Osteoblast (primary cell): Measurements from ENCODE around the gene TMEM186. TPM values are rescaled to one million over a fixed set of nuclear protein-coding genes. Genes with fewer than 3 reads are reported as not detected.
"Not testable (repeated sequence)": the region's sequence is repeated elsewhere in the genome, so short reads cannot be mapped to it uniquely, and the experiment has no call there.

Experiments
- DNase-seq: peaks from one replicate; pipeline ENCODE4 v3.0.0; 2011; ENCODE audit warnings: low spot score, mixed read lengths; ENCODE audit not compliant: insufficient read length; ENCODE audit errors: missing footprints
- H2AFZ ChIP-seq: 2 replicates; pipeline ENCODE4 v1.6.0; 2011; ENCODE audit warnings: mild to moderate bottlenecking, low read length
- H3K27ac ChIP-seq: 2 replicates; pipeline ENCODE4 v1.5.1; 2011; ENCODE audit warnings: mild to moderate bottlenecking, low read depth, low read length, moderate library complexity
- H3K27me3 ChIP-seq: 2 replicates; pipeline ENCODE4 v1.6.0; 2012; ENCODE audit warnings: mild to moderate bottlenecking, control low read depth, inconsistent platforms, low read length, moderate library complexity; ENCODE audit not compliant: insufficient read depth
- H3K36me3 ChIP-seq: 2 replicates; pipeline ENCODE4 v1.5.1; 2011; ENCODE audit warnings: mild to moderate bottlenecking, low read length, control low read depth, moderate library complexity; ENCODE audit not compliant: insufficient read depth
- H3K4me1 ChIP-seq: 2 replicates; pipeline ENCODE4 v1.5.1; 2011; ENCODE audit warnings: mild to moderate bottlenecking, low read length, control low read depth, moderate library complexity; ENCODE audit not compliant: insufficient read depth
- H3K4me2 ChIP-seq: 2 replicates; pipeline ENCODE4 v1.6.0; 2011; ENCODE audit warnings: mild to moderate bottlenecking, low read length; ENCODE audit not compliant: insufficient read depth
- H3K4me3 ChIP-seq: fragments of 200-600 bp; sonication (generic); 3 replicates; pipeline ENCODE4 v1.5.1; 2012; ENCODE audit warnings: mild to moderate bottlenecking, low read length, inconsistent platforms; ENCODE audit not compliant: insufficient read depth
- H3K79me2 ChIP-seq: 2 replicates; pipeline ENCODE4 v1.6.0; 2012; ENCODE audit warnings: mild to moderate bottlenecking, low read length, control low read depth, inconsistent platforms; ENCODE audit not compliant: insufficient read depth
- H3K9me3 ChIP-seq: 2 replicates; pipeline ENCODE4 v1.5.1; 2011; ENCODE audit warnings: low read depth, low read length, control low read depth
- H4K20me1 ChIP-seq: 2 replicates; pipeline ENCODE4 v1.6.0; 2012; ENCODE audit warnings: mild to moderate bottlenecking, low read length, control low read depth; ENCODE audit not compliant: insufficient read depth
- CTCF ChIP-seq: IDR thresholded peaks from 2 replicates; pipeline ENCODE4 v1.5.1; 2011; ENCODE audit warnings: mild to moderate bottlenecking, low read depth, low read length, moderate library complexity; ENCODE audit errors: extremely low read depth
- total RNA-seq: library from RNA; depleted of rRNA; stranded (reverse); fragments of >200 nt; gene quantifications from 2 replicates; pipeline ENCODE4 v1.2.3, GENCODE V29; 2012

Gene TMEM186
- total RNA-seq, 1 donor: 4.0 TPM

- no peak overlapping the region for H3K4me3 ChIP-seq
- no peaks in the 10 kb centered on the region for H3K27me3 ChIP-seq
- no peak overlapping the region for H3K4me2 ChIP-seq
- H3K36me3 ChIP-seq: peaks cover 41% of the 10 kb centered on the region
- peaks cover 36% of the 10 kb centered on the region for H3K79me2 ChIP-seq
- H3K27ac ChIP-seq: no peak overlapping the region
- no peak for TF ChIP-seq CTCF
- H3K4me1 ChIP-seq: peaks cover 34% of the 10 kb centered on the region
- no peak overlapping the region for H2AFZ ChIP-seq
- no peaks in the 10 kb centered on the region for H3K9me3 ChIP-seq
- H4K20me1 ChIP-seq: peaks cover 37% of the 10 kb centered on the region
- no peak for DNase-seq
Observed at GRCh38 chr16:8845699-8846298, 48.4 kb upstream of the TMEM186 start.

DNA sequence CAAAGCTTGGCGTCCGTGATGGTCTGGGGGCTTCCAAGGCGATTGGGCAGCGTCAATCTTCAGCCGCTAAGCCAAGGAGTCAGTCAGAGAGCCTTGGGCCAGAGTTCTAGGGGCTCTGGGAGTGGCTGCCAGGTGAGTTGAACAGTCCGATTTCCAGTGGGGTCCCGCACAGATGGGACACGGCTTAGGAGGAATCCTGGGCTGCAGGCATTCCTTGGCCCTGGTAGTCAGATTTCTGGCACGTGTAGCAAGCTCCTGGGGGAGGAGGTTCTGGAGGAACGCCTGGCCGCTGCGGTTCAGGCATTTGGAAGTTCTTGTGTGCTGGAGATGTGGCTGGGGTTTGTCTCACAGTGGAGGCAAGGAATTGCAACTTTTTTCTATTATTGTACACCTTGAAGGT is 45.9 kb upstream of the TMEM186 start:
- DNase-seq, H3K27ac ChIP-seq, H2AFZ ChIP-seq, H3K4me2 ChIP-seq, H3K9me3 ChIP-seq, H3K4me3 ChIP-seq, H3K27me3 ChIP-seq, H3K4me1 ChIP-seq: not testable (repeated sequence)
- Histone ChIP-seq H3K79me2 (peaks cover 52% of the 10 kb centered on the region), H4K20me1 (peaks cover 26% of the 10 kb centered on the region), H3K36me3 (peaks cover 27% of the 10 kb centered on the region)

GRCh38 chr16:8842016-8842415 is 44.6 kb upstream of the TMEM186 start:
- H3K4me1 ChIP-seq, H3K4me2 ChIP-seq, H3K27me3 ChIP-seq, DNase-seq, H2AFZ ChIP-seq, H3K4me3 ChIP-seq, H3K9me3 ChIP-seq, H3K27ac ChIP-seq: not testable (repeated sequence)
- H3K36me3 ChIP-seq: peaks cover 16% of the 10 kb centered on the region
- peaks cover 17% of the 10 kb centered on the region for H4K20me1 ChIP-seq
- peaks cover 50% of the 10 kb centered on the region for H3K79me2 ChIP-seq

- peaks cover 39% of the 10 kb centered on the region for H3K79me2 ChIP-seq
- DNase-seq: not testable (repeated sequence)
Observed at GRCh38 chr16:8837594-8837993, 40.2 kb upstream of the TMEM186 start.

DNA sequence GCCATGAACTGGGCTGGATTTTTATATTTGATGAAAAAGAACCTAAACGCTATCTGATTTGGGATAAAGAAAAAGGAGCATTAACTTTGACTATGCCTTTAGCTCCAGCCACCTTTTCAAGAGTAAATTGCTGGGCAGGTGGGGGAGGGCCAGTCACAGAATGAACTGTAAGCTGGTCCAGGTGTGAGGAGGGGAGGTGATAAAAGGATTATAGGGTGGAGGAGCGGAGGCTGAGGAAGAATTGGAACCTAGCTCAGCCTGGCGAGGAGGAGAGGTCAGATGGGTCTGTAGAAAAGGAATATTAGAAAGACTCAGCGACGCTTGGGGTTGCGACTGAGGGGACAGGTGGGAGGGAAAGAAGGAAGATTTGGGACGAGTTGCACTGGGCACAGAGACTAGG is 39.4 kb upstream of the TMEM186 start:
- not testable (repeated sequence) for H3K4me1 ChIP-seq, H2AFZ ChIP-seq, DNase-seq, H3K36me3 ChIP-seq, H3K4me2 ChIP-seq, H3K27me3 ChIP-seq, H3K9me3 ChIP-seq, H3K4me3 ChIP-seq, H3K27ac ChIP-seq
- peaks cover 10% of the 10 kb centered on the region for H4K20me1 ChIP-seq
- peaks cover 47% of the 10 kb centered on the region for H3K79me2 ChIP-seq

More at GRCh38 chr16:8837594-8837993, 40.2 kb upstream of the TMEM186 start:
- not testable (repeated sequence) for H3K27me3 ChIP-seq, H3K36me3 ChIP-seq, H3K27ac ChIP-seq, H3K4me2 ChIP-seq, H3K9me3 ChIP-seq, H3K4me3 ChIP-seq, H2AFZ ChIP-seq, H3K4me1 ChIP-seq, H4K20me1 ChIP-seq

GRCh38 chr16:8832717-8833105 is 35.3 kb upstream of the TMEM186 start:
- Histone ChIP-seq H3K4me1 (peaks cover 7% of the 10 kb centered on the region), H4K20me1 (peaks cover 17% of the 10 kb centered on the region), H3K36me3 (peaks cover 35% of the 10 kb centered on the region), H3K27me3 (no peaks in the 10 kb centered on the region), H3K27ac (no peak overlapping the region), H3K4me2 (no peak overlapping the region), H3K4me3 (no peak overlapping the region), H3K79me2 (peaks cover 52% of the 10 kb centered on the region), H3K9me3 (no peaks in the 10 kb centered on the region), H2AFZ (no peak overlapping the region)
- DNase-seq: no peak
- no peak for TF ChIP-seq CTCF
